HL-60 (cell line): ENCODE data around the gene F8.
"Not testable (repeated sequence)": the region's sequence is repeated elsewhere in the genome, so short reads cannot be mapped to it uniquely, and the experiment has no call there.

ENCODE experiments used
- CTCF ChIP-seq: IDR thresholded peaks from one replicate; pipeline ENCODE4 v1.5.1; 2011; ENCODE audit warnings: low read length, control low read depth, inconsistent platforms; ENCODE audit not compliant: insufficient read depth
- GABPA ChIP-seq: IDR thresholded peaks from 2 replicates; pipeline ENCODE4 v1.6.1; 2012; ENCODE audit warnings: low read depth
- POLR2AphosphoS5 ChIP-seq: IDR thresholded peaks from 2 replicates; pipeline ENCODE4 v1.6.1; 2012; ENCODE audit warnings: low read depth

- not testable (repeated sequence) for TF ChIP-seq POLR2AphosphoS5, CTCF, GABPA
Observed at GRCh38 chrX:155008578-155008977, 13.9 kb downstream of the F8 start.
